DMS114 treated with DMSO at 0.1 percent for 48 hours (cell line): ENCODE results near the gene USP6.
"Not testable (repeated sequence)": the region's sequence is repeated elsewhere in the genome, so short reads cannot be mapped to it uniquely, and the experiment has no call there.

ENCODE experiments used
- DNase-seq: peaks from one replicate; lab custom pipeline; 2025; ENCODE audit not compliant: unreplicated experiment; lab: John Stamatoyannopoulos, UW

The USP6 gene

GRCh38 chr17:5121186-5121841 lies 5.5 kb downstream of the USP6 start:
- no peak for DNase-seq

- DNase-seq: not testable (repeated sequence)
Measured at GRCh38 chr17:5122056-5122455, 6.2 kb downstream of the USP6 start.

- no peak for DNase-seq
Measured at GRCh38 chr17:5122586-5123342, 6.9 kb downstream of the USP6 start.

- DNase-seq: no peak
Measured at GRCh38 chr17:5123343-5124124, 7.7 kb downstream of the USP6 start.

GRCh38 chr17:5124125-5124760 lies 8.4 kb downstream of the USP6 start:
- not testable (repeated sequence) for DNase-seq

GRCh38 chr17:5124896-5125295 lies 9.1 kb downstream of the USP6 start:
- DNase-seq: not testable (repeated sequence)

- no peak for DNase-seq
Measured at GRCh38 chr17:5126719-5127488, 11.1 kb downstream of the USP6 start.

- no peak for DNase-seq
Measured at GRCh38 chr17:5127910-5128309, 12.1 kb downstream of the USP6 start.

GRCh38 chr17:5128387-5128786 lies 12.6 kb downstream of the USP6 start:
- DNase-seq: not testable (repeated sequence)

GRCh38 chr17:5128905-5129535 lies 13.2 kb downstream of the USP6 start:
- no peak for DNase-seq

GRCh38 chr17:5129770-5130169 lies 13.9 kb downstream of the USP6 start:
- not testable (repeated sequence) for DNase-seq

- DNase-seq: not testable (repeated sequence)
Measured at GRCh38 chr17:5130261-5130660, 14.4 kb downstream of the USP6 start.

GRCh38 chr17:5130687-5131086 lies 14.9 kb downstream of the USP6 start:
- not testable (repeated sequence) for DNase-seq

- DNase-seq: no peak
Measured at GRCh38 chr17:5131146-5131715, 15.4 kb downstream of the USP6 start.

- not testable (repeated sequence) for DNase-seq
Measured at GRCh38 chr17:5131799-5132502, 16.1 kb downstream of the USP6 start.

- not testable (repeated sequence) for DNase-seq
Measured at GRCh38 chr17:5132503-5133225, 16.8 kb downstream of the USP6 start.

- no peak for DNase-seq
Measured at GRCh38 chr17:5133311-5133710, 17.5 kb downstream of the USP6 start.

GRCh38 chr17:5133961-5134360 lies 18.1 kb downstream of the USP6 start:
- DNase-seq: not testable (repeated sequence)
